Neural cell (in vitro differentiated cells): ENCODE results near the gene CLDN15.

Experiments
- CTCF ChIP-seq: fragments of 450-650 bp; IDR thresholded peaks from 2 replicates; pipeline ENCODE4 v1.5.1; 2014; ENCODE audit warnings: antibody characterized with exemption, mild to moderate bottlenecking, moderate library complexity; ENCODE audit not compliant: poor library complexity, severe bottlenecking
- EP300 ChIP-seq: fragments of 450-650 bp; conservative IDR thresholded peaks from 2 replicates; pipeline ENCODE4 v1.6.1; 2014; ENCODE audit warnings: antibody characterized with exemption, mild to moderate bottlenecking, moderate library complexity; ENCODE audit not compliant: poor library complexity, severe bottlenecking
- EZH2 ChIP-seq: fragments of 200-600, 300-800 bp; shearing (Covaris generic), sonication (generic); IDR thresholded peaks from 2 replicates; pipeline ENCODE4 v1.6.1; 2014; ENCODE audit warnings: antibody characterized with exemption, low read length, borderline replicate concordance, mild to moderate bottlenecking; ENCODE audit not compliant: insufficient read depth, poor library complexity, severe bottlenecking
- MXI1 ChIP-seq: fragments of 450-650 bp; conservative IDR thresholded peaks from 2 replicates; pipeline ENCODE4 v1.6.1; 2014; ENCODE audit warnings: antibody characterized with exemption, mild to moderate bottlenecking; ENCODE audit not compliant: poor library complexity, severe bottlenecking
- POLR2AphosphoS5 ChIP-seq: IDR thresholded peaks from 2 replicates; pipeline ENCODE4 v1.6.1; 2012
- RAD21 ChIP-seq: fragments of 450-650 bp; conservative IDR thresholded peaks from 2 replicates; pipeline ENCODE4 v1.6.1; 2014; ENCODE audit warnings: antibody characterized with exemption, mild to moderate bottlenecking, moderate library complexity
- REST ChIP-seq: IDR thresholded peaks from 2 replicates; pipeline ENCODE4 v1.6.1; 2012; ENCODE audit warnings: borderline replicate concordance
- SMC3 ChIP-seq: fragments of 450-650 bp; conservative IDR thresholded peaks from 2 replicates; pipeline ENCODE4 v1.6.1; 2014; ENCODE audit warnings: antibody characterized with exemption, mild to moderate bottlenecking, moderate library complexity; ENCODE audit not compliant: poor library complexity

GRCh38 chr7:101208794-101209193 lies 28.8 kb downstream of the CLDN15 start:
- no peak for TF ChIP-seq POLR2AphosphoS5
- no peak for TF ChIP-seq CTCF
- TF ChIP-seq EZH2, result no peak
- TF ChIP-seq RAD21, result no peak
- TF ChIP-seq REST, result no peak
- no peak for TF ChIP-seq SMC3
- TF ChIP-seq EP300, result no peak
- TF ChIP-seq MXI1, result no peak
